NB4 (cell line): ENCODE data around the gene NCR2.

ENCODE experiments used
- DNase-seq: peaks from one replicate; pipeline ENCODE4 v3.0.0; 2010; ENCODE audit warnings: low read depth
- H3K4me3 ChIP-seq: one replicate; pipeline ENCODE4 v1.5.1; 2011; ENCODE audit warnings: mild to moderate bottlenecking, low read depth, low read length, moderate library complexity
- MYC ChIP-seq: IDR thresholded peaks from 2 replicates; pipeline ENCODE4 v1.6.1; 2011; ENCODE audit warnings: low read depth, low read length
- POLR2A ChIP-seq: IDR thresholded peaks from 2 replicates; pipeline ENCODE4 v1.6.1; 2011; ENCODE audit warnings: mild to moderate bottlenecking; ENCODE audit not compliant: insufficient read length; ENCODE audit errors: extremely low read depth
- TF ChIP-seq, protein P1 (sequence below): IDR thresholded peaks from 2 replicates; pipeline ENCODE4 v1.6.1; 2011; ENCODE audit warnings: low read depth, low read length
- TF ChIP-seq, protein P2 (sequence below): IDR thresholded peaks from one replicate; pipeline ENCODE4 v1.5.1; 2012; ENCODE audit warnings: low read depth, low read length

NCR2 gene

DNA sequence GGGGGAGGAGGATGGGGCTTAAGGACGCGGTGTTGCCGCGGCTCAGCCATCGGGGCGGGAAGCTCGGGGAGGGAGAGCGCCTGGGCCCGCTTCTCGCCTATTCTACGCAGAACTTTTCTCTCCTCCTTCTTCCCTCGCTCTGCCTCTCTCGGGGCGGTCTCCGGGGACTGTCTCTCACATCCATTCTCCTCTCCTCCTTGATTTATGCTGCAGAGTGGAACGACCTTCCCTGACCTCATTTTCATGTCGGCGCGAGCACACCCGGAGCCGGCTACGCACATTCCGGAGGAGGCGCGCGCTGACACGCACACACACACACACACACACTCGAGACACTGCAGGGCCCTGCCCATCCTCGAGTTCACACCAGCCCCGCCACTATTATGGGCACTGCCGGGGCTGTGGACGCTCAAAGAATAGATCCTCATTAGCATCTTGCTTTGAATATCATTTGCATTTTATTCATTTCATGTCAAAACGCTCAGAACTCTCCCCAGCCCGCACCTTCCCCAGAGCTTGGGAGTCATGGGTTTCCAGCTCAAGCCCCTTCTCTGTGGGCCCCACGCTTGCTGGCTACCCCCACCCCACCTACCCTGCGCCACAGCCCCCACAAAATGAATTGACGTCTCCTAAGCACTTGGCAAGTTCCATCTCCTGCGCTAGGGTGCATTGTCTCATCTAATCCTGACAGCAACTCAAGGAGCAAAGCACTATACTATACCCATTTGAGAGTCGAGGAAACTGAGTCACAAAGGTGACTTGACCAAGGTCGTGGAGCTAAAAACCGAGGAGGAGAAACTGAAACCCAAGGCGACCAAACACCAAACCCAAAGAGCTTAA, 36.8 kb downstream of the NCR2 start:
- TF ChIP-seq, protein P1, sequence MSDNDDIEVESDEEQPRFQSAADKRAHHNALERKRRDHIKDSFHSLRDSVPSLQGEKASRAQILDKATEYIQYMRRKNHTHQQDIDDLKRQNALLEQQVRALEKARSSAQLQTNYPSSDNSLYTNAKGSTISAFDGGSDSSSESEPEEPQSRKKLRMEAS, result no peak
- TF ChIP-seq, protein P2, sequence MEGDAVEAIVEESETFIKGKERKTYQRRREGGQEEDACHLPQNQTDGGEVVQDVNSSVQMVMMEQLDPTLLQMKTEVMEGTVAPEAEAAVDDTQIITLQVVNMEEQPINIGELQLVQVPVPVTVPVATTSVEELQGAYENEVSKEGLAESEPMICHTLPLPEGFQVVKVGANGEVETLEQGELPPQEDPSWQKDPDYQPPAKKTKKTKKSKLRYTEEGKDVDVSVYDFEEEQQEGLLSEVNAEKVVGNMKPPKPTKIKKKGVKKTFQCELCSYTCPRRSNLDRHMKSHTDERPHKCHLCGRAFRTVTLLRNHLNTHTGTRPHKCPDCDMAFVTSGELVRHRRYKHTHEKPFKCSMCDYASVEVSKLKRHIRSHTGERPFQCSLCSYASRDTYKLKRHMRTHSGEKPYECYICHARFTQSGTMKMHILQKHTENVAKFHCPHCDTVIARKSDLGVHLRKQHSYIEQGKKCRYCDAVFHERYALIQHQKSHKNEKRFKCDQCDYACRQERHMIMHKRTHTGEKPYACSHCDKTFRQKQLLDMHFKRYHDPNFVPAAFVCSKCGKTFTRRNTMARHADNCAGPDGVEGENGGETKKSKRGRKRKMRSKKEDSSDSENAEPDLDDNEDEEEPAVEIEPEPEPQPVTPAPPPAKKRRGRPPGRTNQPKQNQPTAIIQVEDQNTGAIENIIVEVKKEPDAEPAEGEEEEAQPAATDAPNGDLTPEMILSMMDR, result no peak
- TF ChIP-seq MYC, result no peak
- TF ChIP-seq POLR2A, result no peak
- H3K4me3 ChIP-seq, result no peak overlapping the region
- no peak for DNase-seq

DNA sequence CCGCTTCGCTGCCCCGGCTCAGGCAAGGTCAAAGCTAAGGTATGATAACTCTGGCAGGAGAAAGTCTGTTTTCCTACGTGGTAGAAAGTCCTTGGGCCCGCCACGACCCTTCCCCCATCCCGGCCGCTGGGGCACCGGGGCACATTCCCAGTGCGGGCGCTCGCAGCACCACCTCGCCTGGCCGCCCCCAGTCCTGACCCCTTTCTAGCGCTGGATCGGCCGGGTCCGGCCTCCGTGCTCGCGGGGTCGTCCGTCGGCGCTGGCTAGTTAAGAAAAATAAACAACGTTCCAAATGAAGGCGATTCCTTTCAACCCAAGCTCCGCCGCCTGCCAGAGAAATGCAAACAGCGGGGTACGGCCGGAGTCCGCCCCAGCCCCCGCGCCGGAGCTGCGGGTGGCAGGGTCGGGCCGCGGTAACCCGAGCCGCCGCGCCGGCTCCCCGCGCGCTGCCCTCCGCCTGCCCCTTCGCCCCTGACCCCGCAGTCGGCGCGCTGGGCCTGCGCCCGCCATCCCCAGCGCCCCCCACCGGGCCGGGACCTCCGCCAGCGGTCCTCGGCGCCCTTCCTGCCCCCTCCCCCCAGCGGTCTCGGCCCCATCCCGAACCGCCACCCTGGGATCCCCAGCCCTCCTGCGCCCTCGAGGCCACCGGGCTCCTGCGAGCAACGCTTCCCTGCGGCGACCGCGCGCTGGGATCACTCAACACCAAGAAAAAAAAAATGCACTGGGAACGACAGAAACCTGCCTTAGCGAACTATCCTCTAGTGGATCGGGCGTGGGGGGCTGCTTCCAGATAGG, 37.6 kb downstream of the NCR2 start:
- no peak for DNase-seq
- no peak overlapping the region for H3K4me3 ChIP-seq
- TF ChIP-seq, protein P1, result no peak
- no peak for TF ChIP-seq POLR2A
- TF ChIP-seq, protein P2, result no peak
- TF ChIP-seq MYC, result no peak

DNA sequence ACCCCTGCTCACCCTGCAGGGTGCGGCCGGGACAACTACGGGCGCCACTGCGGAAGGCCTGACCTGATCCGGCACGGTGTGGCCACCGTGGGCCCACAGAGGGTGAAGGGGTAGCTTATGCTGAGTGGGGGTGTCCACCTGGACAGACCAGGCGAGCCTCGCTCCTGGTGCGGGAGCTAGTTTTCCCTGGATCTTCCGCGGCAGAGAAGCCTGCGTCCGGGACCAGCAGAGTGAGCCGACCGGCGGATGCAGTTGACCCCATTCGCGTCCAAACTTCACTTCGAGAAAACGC, 38.2 kb downstream of the NCR2 start:
- TF ChIP-seq, protein P2, result no peak
- TF ChIP-seq POLR2A (no peak), MYC (no peak)
- TF ChIP-seq, protein P1, result no peak
- no peak overlapping the region for H3K4me3 ChIP-seq
- no peak for DNase-seq

DNA sequence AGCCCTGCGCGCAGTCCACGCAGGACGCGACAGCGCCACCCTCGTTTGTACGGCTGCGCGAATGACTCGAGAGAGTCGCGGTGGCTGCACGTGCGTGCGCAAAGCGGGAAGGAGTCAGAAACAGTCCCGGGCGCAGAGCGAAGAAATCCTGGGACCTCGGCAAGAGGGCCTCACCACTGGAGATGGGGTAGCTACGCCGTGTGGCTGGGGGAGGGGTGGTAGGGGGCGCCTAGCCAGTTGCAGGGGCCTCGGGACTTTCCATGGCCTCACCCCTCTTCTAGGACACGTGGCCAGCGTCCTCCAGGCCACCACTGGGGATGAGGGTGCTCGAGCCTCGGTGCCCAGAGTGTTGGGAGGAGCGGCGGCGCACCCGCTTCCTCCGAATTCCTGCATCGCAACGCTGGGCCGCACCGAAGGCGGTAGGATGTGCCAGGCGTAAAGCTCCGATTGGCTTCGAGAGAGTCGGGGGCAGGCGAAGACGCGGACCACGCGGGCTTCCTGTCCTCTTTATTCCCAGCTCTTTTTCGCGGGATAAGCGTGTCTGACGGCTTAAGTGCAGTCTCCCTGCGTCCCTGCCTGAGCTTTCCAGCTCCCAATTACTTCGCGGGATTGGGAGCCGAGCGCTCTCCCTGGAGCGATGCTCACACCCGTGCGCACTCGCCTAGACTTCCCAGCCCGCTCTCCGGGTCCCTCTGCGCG, 38.7 kb downstream of the NCR2 start:
- no peak overlapping the region for H3K4me3 ChIP-seq
- TF ChIP-seq, protein P1, result no peak
- TF ChIP-seq POLR2A, result no peak
- no peak for DNase-seq

DNA sequence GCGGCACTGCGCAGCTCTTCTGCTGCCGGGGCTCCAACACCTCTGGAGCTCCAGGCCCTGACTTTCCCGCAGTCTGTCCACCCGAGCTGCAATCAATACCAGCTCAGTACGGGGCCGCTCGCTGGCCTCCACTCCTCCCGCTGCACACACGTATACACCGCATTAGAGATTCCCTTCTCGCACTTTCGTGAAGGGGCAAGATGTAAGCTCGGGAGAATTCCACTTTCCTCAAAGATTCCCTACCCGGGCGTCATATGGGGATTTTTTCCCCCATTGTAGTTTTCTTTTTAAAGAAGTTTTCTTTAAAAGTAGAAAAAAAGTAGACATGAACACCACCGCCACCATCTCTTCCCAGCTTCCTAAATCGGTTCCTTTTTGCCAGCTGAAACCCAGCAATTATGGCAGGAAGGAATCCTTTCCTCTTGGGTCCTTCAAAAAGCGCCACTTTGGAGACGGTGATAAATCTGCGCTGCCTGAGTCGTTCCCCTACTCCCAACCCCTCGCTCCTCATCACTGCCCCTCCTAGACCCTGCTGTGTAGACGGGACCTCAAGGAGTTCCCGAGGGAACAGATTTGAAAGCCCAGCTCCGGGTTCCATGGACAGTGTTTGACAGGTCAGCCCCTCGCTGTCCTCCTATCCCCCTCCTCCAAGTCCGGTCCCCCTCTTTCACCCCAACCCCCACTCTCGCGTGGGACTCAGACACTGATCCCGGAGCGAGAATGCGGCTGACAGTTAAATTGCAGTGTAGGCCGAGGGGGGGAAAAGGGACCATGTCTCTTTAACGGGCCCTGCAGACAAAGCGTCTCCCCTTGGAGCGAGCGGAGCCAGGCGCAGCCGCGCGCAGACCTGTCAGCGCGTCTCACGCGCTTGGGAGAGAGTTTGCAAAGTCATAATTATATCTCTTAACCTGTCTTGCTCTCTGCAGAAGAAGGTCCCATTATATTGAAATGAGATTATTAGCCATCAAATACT, 39.5 kb downstream of the NCR2 start:
- TF ChIP-seq, protein P2, result no peak
- no peak for TF ChIP-seq POLR2A
- no peak for TF ChIP-seq MYC
- TF ChIP-seq, protein P1, result no peak
- no peak overlapping the region for H3K4me3 ChIP-seq
- DNase-seq, result no peak
